ENCODE results near the gene NQO2. TPM values are rescaled to one million over a fixed set of nuclear protein-coding genes. Genes with fewer than 3 reads are reported as not detected.
A peak's percentile ranks its signal among the peaks of the same experiment; 100 is the strongest.

NQO2 gene
- total RNA-seq, 1 donor from 2014 or later = 11.8 TPM

DNA sequence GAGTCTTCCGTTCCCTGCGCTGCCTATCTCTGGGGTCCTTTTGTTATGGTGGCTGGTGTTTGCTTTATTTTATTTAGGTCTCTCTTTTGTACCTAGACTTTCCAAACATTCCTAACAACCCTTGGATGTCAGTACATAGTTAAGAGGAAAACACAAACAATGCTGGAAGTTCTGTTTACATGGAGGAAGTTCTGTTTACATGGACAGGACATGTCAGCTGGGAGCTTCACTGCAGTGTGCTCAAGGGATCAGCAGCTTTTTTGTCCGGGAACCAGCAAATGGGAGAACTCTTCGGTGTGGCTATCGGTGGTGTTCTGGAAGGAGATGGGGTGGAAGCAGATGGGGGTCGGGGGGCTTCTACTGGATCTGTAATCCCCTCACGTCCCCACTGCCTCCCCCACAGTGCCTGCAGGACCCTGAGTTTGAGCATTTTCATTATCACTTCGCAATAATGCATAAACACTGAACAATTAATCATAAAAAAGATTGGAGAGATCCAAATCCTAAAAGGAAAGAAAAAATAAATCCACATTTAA lies 31.0 kb upstream of the NQO2 start:
- TF ChIP-seq, protein P1, sequence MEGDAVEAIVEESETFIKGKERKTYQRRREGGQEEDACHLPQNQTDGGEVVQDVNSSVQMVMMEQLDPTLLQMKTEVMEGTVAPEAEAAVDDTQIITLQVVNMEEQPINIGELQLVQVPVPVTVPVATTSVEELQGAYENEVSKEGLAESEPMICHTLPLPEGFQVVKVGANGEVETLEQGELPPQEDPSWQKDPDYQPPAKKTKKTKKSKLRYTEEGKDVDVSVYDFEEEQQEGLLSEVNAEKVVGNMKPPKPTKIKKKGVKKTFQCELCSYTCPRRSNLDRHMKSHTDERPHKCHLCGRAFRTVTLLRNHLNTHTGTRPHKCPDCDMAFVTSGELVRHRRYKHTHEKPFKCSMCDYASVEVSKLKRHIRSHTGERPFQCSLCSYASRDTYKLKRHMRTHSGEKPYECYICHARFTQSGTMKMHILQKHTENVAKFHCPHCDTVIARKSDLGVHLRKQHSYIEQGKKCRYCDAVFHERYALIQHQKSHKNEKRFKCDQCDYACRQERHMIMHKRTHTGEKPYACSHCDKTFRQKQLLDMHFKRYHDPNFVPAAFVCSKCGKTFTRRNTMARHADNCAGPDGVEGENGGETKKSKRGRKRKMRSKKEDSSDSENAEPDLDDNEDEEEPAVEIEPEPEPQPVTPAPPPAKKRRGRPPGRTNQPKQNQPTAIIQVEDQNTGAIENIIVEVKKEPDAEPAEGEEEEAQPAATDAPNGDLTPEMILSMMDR (IDR thresholded peaks at IDR 0.05) = no peak
- TF ChIP-seq POLR2A (IDR thresholded peaks at IDR 0.05) (no peak), POLR2AphosphoS5 (IDR thresholded peaks at IDR 0.05; ENCODE audit: insufficient read depth in 1 of 2, low read depth in 1 of 2) (no peak)
- intact Hi-C loops (cut with DNase I) = no loop called here
- Histone ChIP-seq H3K36me3 (no peaks in the 10 kb centered on the region), H3K9me3 (no peaks in the 10 kb centered on the region), H3K27me3 (no peaks in the 10 kb centered on the region), H3K4me3 (no peak overlapping the region), H3K4me1 (peaks cover 22% of the 10 kb centered on the region), H3K27ac (peak overlapping the region; percentile 98)
- no peak for DNase-seq (ENCODE audit: extremely low spot score in 2 of 2)

GRCh38 chr6:2969549-2969948 lies 30.1 kb upstream of the NQO2 start:
- Histone ChIP-seq H3K9me3 (no peaks in the 10 kb centered on the region), H3K27ac (peak overlapping the region; percentile 98), H3K27me3 (no peaks in the 10 kb centered on the region), H3K4me3 (no peak overlapping the region), H3K36me3 (no peaks in the 10 kb centered on the region), H3K4me1 (peaks cover 22% of the 10 kb centered on the region)
- TF ChIP-seq POLR2AphosphoS5 (IDR thresholded peaks at IDR 0.05; ENCODE audit: insufficient read depth in 1 of 2, low read depth in 1 of 2) = no peak
- TF ChIP-seq POLR2A (IDR thresholded peaks at IDR 0.05) = no peak
- TF ChIP-seq, protein P1 (IDR thresholded peaks at IDR 0.05) = no peak
- intact Hi-C loops (cut with DNase I) = no loop called here
- no peak for DNase-seq (ENCODE audit: extremely low spot score in 2 of 2)

GRCh38 chr6:2970034-2970685 lies 29.5 kb upstream of the NQO2 start:
- peak overlapping the region; percentile 69 to 88 for H3K4me3 ChIP-seq
- H3K4me1 ChIP-seq = peaks cover 22% of the 10 kb centered on the region
- H3K27me3 ChIP-seq = no peaks in the 10 kb centered on the region
- peak overlapping the region; percentile 98 for H3K27ac ChIP-seq
- no peaks in the 10 kb centered on the region for H3K9me3 ChIP-seq
- H3K36me3 ChIP-seq = no peaks in the 10 kb centered on the region
- TF ChIP-seq POLR2AphosphoS5 (IDR thresholded peaks at IDR 0.05; ENCODE audit: insufficient read depth in 1 of 2, low read depth in 1 of 2) (no peak), POLR2A (IDR thresholded peaks at IDR 0.05) (no peak)
- TF ChIP-seq, protein P1 (IDR thresholded peaks at IDR 0.05) = no peak
- DNase-seq (ENCODE audit: extremely low spot score in 2 of 2) = no peak
- intact Hi-C loops (cut with DNase I) = no loop called here

DNA sequence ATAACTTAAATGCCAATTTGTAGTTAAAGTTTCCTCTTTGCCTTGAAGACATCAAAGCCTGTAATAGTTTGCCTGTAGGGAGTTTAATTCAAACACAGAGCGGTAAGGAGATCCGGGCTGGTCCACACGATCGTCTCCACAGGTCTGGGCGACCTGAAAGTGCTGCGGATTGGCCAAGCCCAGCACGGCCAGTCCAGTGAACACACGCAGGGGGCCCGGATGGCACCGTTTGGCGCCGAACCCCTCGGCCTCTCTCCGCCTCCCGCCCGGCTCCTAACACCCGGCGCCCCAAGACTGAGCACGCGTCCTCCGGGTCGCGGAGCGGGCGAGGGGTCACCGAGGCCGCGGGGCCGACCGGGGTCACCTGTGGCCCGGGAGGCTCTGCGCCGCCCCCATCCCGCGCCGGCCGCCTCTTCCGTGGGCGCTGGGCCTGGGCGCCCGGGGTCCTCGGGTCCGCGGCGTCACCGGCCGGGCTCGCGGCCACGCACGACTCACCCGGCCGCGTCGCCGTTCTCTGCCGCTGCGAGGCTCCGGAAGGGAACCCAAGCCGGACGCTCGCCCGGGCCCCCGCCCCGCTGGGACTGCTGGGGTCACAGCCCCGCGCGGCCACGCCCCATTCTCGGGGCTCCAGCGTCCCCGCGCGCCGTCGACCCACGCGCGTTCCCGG lies 28.8 kb upstream of the NQO2 start:
- intact Hi-C loops (cut with DNase I) = no loop called here
- Histone ChIP-seq H3K4me3 (peak overlapping the region; percentile 69 to 88), H3K4me1 (peaks cover 22% of the 10 kb centered on the region), H3K27me3 (no peaks in the 10 kb centered on the region), H3K9me3 (no peaks in the 10 kb centered on the region), H3K36me3 (no peaks in the 10 kb centered on the region), H3K27ac (peak overlapping the region; percentile 98)
- DNase-seq (ENCODE audit: extremely low spot score in 2 of 2) = no peak
- TF ChIP-seq POLR2AphosphoS5 (IDR thresholded peaks at IDR 0.05; ENCODE audit: insufficient read depth in 1 of 2, low read depth in 1 of 2) = no peak
- no peak for TF ChIP-seq POLR2A (IDR thresholded peaks at IDR 0.05)
- TF ChIP-seq, protein P1 (IDR thresholded peaks at IDR 0.05) = no peak
